Stimulated activated naive CD4-positive, alpha-beta T cell (primary cell): ENCODE results near the gene CEP192.
"Not testable (repeated sequence)": the region's sequence is repeated elsewhere in the genome, so short reads cannot be mapped to it uniquely, and the experiment has no call there.

Experiments used
- DNase-seq, 6 experiments: peaks; one replicate each; lab custom pipeline; 2025; lab: John Stamatoyannopoulos, UW

CEP192 gene

GRCh38 chr18:12990967-12991820 lies at the start of gene CEP192:
Gene CEP192 (plus strand): TSS chr18:12991362. CDS start chr18:12999425, 8,063 bp downstream.
- peak; percentile 94 to 97 (median 96) for DNase-seq

GRCh38 chr18:12943215-12943614 lies 47.9 kb upstream of the CEP192 start:
- no peak for DNase-seq

- DNase-seq = no peak
Measured at GRCh38 chr18:12944709-12945108, 46.5 kb upstream of the CEP192 start.

- DNase-seq = peak in 1 of 6 experiments; percentile 28
Measured at GRCh38 chr18:12946549-12947284, 44.4 kb upstream of the CEP192 start.

- DNase-seq = peak; percentile 97 to 99 (median 99)
Measured at GRCh38 chr18:12947285-12948049, 43.7 kb upstream of the CEP192 start, which contains the start of gene SEH1L. Gene SEH1L (plus strand): TSS chr18:12948011. CDS start chr18:12948122, 111 bp downstream.

- DNase-seq = peak; percentile 97 to 99 (median 97)
Measured at GRCh38 chr18:12948050-12948804, 42.9 kb upstream of the CEP192 start.

GRCh38 chr18:12958478-12958877 lies 32.7 kb upstream of the CEP192 start:
- no peak for DNase-seq

GRCh38 chr18:12960395-12960794 lies 30.8 kb upstream of the CEP192 start:
- DNase-seq = no peak

GRCh38 chr18:12960853-12961397 lies 30.2 kb upstream of the CEP192 start:
- no peak for DNase-seq

- DNase-seq = no peak
Measured at GRCh38 chr18:12963069-12963468, 28.1 kb upstream of the CEP192 start.

GRCh38 chr18:12968115-12968514 lies 23.0 kb upstream of the CEP192 start:
- DNase-seq = no peak

- no peak for DNase-seq
Measured at GRCh38 chr18:12968619-12969018, 22.5 kb upstream of the CEP192 start.

- DNase-seq = no peak
Measured at GRCh38 chr18:12973562-12974213, 17.5 kb upstream of the CEP192 start.

- no peak for DNase-seq
Measured at GRCh38 chr18:12975488-12975887, 15.7 kb upstream of the CEP192 start.

GRCh38 chr18:12976305-12976704 lies 14.9 kb upstream of the CEP192 start:
- no peak for DNase-seq

- not testable (repeated sequence) for DNase-seq
Measured at GRCh38 chr18:12980065-12980464, 11.1 kb upstream of the CEP192 start.

GRCh38 chr18:12989397-12990122 lies 1.6 kb upstream of the CEP192 start:
- DNase-seq = no peak

GRCh38 chr18:12990123-12990475 lies 1.1 kb upstream of the CEP192 start:
- DNase-seq = no peak

GRCh38 chr18:12990641-12990966 lies 558 bp upstream of the CEP192 start:
- DNase-seq = no peak

- DNase-seq = peak in 1 of 6 experiments; percentile 28
Measured at GRCh38 chr18:12991821-12992179, 638 bp downstream of the CEP192 start.
